ENCODE results near the gene RB1.

Gene RB1

DNA sequence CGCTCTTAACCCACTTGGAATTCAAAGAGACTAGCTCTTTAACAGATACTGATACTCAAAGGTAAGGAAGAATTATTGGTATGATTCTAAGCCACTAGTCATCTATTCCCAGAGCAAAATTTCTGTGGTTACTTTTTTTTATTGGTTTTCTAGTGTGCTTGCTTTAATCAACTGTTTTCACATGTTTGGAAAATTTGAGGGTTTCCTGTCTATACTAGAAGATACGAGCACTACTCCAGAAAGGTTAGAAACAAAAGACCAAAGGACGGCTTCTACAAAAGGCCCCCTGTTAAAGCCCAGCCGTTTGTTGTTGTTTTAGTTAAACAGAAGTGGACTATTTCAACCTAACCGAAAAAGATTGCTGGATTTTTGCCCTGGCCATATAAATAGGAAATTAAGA, 127.9 kb downstream of the RB1 start:
- no peak overlapping the region for H3K4me3 ChIP-seq (ENCODE audit: low read depth, low read length)
- TF ChIP-seq, protein P1, sequence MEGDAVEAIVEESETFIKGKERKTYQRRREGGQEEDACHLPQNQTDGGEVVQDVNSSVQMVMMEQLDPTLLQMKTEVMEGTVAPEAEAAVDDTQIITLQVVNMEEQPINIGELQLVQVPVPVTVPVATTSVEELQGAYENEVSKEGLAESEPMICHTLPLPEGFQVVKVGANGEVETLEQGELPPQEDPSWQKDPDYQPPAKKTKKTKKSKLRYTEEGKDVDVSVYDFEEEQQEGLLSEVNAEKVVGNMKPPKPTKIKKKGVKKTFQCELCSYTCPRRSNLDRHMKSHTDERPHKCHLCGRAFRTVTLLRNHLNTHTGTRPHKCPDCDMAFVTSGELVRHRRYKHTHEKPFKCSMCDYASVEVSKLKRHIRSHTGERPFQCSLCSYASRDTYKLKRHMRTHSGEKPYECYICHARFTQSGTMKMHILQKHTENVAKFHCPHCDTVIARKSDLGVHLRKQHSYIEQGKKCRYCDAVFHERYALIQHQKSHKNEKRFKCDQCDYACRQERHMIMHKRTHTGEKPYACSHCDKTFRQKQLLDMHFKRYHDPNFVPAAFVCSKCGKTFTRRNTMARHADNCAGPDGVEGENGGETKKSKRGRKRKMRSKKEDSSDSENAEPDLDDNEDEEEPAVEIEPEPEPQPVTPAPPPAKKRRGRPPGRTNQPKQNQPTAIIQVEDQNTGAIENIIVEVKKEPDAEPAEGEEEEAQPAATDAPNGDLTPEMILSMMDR (IDR thresholded peaks at IDR 0.05; ENCODE audit: borderline replicate concordance, insufficient read depth, low read depth, low read length), result no peak

DNA sequence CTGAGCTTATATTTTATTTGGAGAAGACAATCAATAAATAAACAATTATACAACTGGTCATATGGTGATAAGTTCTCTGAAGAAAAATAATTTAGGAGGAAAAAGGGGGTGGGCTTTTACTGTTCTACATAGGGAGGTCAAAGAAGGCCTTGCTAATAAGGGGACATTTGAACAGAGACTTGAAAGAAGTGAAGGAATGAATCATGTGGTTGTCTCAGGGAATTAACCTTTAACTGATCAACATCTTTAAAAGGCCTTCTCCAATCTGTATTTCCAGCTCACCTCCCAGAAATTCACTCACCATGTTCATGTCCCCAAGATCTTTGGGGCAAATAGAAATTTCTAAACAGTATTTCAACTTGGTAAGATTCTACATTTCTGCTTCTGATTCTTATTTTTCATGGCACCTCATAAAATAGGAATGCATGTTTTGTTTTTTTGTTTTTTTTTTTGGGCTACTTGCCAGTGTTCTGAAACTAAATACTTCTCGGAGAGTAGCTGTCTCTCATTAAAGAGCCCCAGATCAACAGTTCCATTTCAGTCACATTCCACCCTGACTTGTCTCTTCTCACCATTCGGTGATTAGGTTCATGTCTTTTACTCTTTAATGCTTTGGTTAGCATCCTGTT, 128.6 kb downstream of the RB1 start:
- TF ChIP-seq, protein P1 (IDR thresholded peaks at IDR 0.05; ENCODE audit: borderline replicate concordance, insufficient read depth, low read depth, low read length), result no peak
- H3K4me3 ChIP-seq (ENCODE audit: low read depth, low read length), result no peak overlapping the region

DNA sequence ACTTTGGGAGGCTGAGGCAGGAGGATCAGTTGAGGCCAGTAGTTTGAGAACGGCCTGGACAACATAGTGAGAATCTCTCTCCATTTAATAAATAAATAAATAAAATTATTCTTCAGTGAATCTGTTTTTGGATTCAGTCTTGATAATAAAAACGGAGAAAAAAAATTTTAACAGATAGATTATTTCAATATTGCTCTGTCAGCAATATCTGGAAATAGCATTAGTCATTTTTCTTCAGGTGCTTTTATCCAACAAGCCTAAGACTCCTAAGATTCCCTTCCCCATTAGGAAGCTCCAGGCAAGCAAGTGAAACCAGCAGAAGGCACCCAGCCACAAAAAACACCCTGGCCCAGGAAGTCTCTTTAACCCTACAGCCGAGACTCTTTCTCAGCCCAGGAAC, 130.6 kb downstream of the RB1 start:
- no peak overlapping the region for H3K4me3 ChIP-seq (ENCODE audit: low read depth, low read length)
- TF ChIP-seq, protein P1 (IDR thresholded peaks at IDR 0.05; ENCODE audit: borderline replicate concordance, insufficient read depth, low read depth, low read length), result no peak

DNA sequence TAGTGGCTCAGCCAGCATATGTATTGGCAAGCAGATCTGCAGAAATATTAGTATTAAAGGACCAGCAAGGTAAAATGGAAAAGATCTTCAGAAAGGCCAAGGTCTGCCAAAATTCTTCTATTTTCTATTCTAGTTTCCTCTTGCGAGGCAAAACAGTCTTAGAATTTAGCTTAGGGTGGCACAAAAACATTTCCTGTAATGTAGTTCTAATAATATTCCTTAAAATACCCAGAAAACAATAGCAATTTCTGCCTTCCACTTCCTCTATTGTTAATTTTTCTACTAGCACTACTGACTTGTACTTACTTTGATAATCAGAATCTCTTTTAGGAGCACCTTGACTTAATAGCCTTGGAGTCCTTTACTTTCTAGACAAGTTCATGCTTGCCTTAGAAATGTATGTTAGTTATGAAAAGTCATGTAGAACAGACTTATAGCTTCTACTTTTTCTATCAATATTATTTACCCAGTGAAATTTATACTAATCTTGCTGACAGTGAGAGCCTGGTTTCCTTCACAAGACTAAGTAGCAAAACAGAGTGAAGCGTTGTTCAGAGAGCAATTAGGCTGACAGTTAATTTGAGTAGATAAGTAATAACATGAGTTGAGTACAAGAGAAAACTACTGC, 133.2 kb downstream of the RB1 start:
- H3K4me3 ChIP-seq (ENCODE audit: low read depth, low read length), result no peak overlapping the region
- TF ChIP-seq, protein P1 (IDR thresholded peaks at IDR 0.05; ENCODE audit: borderline replicate concordance, insufficient read depth, low read depth, low read length), result no peak

DNA sequence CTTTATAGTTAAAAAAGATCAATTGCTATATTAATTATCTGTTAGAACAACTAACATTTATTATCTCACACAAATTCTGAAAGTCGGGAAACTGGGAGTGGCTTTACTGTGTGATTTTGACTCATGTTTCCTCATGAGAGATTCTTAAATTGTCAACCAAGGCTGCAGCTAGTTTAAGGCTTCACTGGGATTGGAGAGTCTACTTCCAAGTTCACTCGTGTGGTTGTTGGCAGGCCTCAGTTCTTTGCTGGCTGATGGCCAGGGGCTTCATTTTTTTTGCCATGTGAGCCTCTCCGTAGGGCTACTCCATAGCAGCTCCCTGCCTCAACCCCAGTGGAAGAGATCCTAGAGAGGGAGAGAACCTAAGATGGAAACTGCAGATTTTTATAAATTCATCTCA, 133.8 kb downstream of the RB1 start:
- TF ChIP-seq, protein P1 (IDR thresholded peaks at IDR 0.05; ENCODE audit: borderline replicate concordance, insufficient read depth, low read depth, low read length), result no peak
- H3K4me3 ChIP-seq (ENCODE audit: low read depth, low read length), result no peak overlapping the region

DNA sequence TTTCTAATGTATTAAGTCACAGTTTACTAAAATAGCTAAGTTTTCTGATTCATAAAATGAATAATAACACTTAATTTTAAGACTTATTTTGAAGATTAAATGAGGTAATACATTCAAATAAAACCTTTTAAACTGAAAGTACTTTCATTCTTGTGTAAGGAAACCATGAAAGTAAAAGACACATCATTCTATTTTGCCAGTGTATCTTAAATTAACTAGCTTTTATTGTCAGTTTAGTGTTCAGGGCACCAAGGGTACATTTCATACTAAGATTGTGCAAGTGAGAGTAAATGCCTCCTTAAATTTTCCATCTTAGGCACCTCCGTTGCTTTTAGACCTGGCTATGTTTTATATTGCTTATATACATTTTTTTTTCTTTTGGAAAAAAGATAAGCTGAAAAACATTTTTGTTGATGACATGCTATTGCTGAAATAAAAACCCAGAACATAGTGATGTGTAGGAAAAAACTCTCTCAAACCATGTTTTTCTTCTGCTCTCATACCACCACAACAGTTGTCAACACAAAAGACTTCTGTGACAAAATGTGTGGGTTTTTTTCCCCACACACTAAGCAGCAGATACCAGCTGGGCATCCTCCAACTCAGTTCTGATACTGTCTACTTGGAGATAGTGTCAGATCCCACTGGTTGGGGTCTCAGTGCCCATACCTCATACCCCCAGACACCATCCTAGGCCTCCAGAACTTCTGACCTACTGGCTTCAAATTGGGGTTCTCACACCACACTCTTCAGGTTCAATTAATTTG, 140.1 kb downstream of the RB1 start:
- no peak overlapping the region for H3K4me3 ChIP-seq (ENCODE audit: low read depth, low read length)
- TF ChIP-seq, protein P1 (IDR thresholded peaks at IDR 0.05; ENCODE audit: borderline replicate concordance, insufficient read depth, low read depth, low read length), result no peak
